GM03348 (cell line): ENCODE measurements around the gene SEC14L6.

Experiments
- DNase-seq: peaks from one replicate; pipeline ENCODE4 v3.0.0; 2012; ENCODE audit warnings: low spot score

SEC14L6 gene

DNA sequence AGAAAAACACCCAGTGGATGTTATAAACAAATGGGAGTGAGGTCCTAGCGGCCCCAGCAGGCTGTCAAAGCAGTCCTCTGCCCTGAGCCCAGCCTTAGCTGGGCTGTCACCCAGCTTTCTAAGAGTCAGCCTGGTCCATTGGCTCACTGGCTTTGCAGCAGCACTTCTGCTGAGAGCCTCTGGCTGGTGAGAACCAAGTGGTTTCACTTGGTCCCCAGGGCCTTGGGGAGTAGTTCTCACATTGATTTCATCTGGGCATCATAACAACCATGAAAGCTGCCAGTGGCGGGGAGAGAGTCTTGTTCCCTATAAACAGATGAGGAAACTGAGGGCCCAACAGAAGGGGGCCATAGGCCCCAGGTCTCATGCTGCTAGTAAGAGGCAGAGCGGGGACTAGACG lies 11.4 kb downstream of the SEC14L6 start:
- no peak for DNase-seq

DNA sequence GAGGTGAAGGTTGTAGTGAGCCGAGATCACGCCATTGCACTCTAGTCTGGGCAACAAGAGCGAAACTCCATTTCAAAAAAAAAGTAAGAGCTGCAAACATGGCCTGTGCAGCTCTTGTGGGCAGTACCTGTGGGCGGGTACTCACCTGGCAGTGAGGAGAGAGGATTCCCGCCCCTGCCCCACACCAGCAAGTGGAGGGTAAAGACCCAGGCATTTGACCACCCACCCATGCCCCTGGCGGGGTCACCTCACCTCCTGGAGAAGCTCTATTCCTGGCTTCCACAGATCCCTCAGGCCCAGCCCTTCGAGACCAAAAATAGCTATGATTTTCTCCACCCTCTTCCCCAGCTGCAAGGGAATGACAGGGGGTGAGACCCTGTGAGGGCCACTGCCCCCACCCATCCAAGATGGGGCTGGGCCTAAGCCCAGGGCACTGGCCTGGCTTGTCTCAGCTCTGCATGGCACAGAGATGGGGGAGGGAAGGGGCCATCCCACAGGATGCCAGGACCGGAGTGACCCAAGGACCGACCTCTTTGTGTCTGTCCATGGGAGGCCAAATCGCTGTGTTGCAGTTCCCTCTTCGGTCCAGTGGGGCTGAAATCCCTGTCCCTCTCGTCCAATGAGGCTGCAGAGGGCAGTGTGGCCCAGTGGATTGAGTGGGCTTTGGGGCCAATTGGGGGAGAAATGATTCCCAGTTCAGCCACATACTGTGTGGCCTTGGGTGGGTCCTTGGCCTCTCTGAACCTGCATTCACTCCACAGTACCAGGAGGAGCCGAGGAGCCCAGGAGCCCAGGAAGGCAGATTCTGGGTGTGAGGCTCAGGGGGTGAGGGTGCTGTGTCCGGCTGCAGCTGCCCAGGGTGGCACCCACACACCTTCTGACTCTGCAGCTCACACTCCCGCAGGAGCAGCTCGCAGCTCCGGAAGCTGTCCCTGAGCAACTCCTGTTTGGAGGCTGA lies 14.6 kb downstream of the SEC14L6 start:
- no peak for DNase-seq

DNA sequence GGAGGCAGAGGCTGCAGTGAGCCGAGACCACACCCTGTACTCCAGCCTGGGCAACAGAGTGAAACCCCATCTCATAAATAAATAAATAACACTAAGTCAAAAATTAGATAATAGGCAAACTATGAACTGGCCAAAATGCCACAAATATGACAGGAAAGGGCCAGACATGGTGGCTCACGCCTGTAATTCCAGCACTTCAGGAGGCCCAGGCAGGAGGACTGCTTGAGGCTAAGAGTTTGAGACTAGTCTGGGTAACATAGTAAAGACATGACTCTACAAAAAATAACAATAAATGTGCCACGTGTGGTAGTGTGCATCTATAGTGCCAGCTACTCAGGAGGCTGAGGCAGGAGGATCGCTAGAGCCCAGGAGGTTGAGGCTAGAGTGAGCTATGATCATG lies 19.9 kb downstream of the SEC14L6 start:
- no peak for DNase-seq

DNA sequence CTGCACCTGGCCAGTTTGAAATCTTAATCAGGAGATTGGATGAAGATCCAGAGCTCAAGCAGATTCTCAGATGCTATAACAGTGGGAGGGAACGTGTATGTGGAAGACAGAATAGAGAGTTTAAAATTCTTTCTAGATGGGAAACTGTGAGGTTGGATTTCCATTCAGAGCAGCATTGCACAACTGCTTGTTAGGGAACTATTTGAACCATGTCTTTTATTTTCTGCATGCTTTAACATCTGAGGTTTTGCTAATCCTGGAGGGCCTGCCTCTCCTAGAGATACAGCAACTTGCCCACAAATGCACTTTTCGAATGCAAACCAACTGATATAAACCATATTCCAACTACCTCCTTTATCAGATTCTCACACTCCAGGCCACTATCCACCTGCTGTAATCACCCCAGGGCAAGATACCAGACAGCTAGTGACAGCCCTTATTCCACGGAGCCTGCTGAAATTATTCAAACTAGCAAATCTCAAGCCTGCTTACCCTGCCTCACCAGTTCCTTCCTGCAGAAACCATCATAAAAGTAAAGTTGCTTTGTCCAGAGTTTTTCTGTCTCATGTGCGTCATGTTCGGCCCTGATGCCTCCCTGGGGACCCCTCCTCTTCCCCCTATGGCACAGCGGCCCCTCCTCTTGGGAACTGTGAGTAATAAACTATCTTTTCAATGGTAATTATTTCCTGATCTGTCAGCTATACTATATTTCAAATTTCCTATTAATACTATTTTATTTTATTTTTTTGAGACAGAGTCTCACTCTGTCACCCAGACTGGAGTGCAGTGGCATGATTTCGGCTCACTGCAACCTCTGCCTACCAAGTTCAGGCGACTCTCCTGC lies 22.7 kb downstream of the SEC14L6 start:
- DNase-seq, result no peak

DNA sequence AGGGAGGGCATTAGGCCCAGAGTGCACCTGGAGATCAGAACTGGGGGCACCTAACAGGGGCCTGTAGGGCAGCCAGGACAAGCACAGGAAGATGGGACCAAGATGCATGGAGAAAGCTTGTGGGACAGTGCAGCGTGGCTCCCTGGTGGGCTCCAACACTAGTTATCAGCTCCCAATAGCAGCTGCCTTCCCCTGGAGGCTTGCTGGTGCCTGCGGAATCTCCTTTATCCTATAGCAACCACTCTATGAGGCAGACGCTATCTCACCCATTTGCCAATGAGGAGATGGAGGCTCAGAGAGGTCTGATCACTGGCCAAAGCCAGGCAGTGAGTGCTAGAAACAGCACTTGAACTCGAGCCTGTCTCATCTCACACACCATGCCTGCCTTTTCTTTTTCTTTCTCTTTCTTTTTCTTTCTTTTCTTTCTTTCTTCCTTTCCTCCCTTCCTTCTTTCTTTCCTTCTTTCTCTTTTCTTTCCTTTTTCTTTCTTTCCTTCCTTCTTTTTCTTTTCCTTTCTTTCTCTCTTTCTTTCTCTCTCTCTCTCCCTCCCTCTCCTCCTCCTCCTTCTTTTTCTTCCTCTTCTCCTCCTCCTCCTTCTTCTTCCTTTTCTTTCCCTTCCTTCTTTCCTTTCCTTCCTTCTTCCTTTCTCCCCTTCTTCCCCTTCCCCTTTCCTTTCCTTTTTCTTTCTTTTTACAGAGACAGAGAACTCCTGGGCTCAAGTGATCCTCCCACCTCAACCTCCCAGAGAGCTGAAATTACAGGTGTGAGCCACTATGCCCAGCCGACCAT lies 25.0 kb downstream of the SEC14L6 start:
- DNase-seq, result no peak

DNA sequence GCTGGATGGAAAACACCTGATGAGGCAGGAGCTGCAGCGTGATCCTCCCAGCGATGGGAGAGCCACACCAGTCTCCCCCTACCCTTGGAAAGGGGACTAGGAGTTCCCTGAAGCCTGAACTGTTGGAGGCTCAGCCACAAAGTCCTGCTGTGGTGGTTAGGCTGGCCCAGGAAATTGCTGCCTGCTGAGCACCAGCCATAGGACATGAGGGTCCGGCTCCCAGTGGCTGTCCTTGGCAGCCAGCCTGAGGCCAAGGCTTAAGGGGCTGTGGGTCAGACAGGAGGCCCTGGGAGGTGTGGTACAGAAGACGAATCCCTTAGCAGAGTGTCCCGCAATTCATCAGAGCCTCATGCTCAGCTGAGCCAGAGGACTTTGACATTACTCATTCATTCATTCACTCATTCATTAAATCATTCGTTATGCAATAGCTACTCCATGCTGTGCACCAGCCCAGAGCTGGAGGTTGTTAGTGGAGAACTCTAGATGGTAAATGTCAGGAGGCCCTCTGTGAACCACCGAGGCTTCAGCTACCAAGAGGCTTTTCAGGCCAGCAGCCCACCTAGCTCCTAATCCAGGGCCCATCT lies 26.6 kb downstream of the SEC14L6 start:
- no peak for DNase-seq

DNA sequence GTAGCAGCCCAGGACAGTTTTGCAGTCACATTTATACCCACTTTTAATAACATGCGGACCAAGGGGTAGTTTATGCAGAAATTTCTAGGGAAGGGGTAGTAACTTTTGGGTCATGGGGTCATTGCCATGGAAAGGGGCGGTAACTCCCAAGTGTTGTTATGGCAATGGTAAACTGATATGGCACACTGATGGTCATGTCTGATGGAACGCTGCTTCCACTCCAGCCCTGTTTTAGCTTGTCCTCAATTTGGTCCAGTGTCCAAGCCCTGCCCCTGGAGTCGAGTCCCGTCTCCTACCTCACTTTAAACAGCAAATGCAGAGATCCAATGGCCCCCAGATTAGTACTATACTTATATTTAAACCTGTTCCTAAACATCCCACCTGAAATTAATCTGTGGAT lies 29.8 kb downstream of the SEC14L6 start:
- DNase-seq, result no peak

DNA sequence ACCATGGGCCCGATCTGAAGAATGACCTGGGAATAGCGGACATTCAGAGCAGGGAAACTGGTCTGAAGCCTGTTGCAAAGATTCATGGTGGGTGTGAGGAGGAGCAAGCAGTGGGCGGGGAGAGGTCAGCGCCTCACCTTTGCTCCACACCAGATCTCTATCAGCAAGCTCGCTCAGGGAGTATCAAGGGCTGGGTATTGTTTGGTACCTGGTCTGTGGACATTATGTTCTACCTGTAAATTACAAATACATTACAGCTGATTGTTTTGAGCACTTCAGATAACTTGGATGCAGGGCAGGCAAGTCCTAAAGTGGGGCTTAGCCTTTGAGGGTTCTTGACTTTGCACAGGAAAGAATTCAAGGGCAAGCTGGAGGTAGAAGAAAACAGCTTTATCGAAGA lies 30.3 kb downstream of the SEC14L6 start:
- no peak for DNase-seq

DNA sequence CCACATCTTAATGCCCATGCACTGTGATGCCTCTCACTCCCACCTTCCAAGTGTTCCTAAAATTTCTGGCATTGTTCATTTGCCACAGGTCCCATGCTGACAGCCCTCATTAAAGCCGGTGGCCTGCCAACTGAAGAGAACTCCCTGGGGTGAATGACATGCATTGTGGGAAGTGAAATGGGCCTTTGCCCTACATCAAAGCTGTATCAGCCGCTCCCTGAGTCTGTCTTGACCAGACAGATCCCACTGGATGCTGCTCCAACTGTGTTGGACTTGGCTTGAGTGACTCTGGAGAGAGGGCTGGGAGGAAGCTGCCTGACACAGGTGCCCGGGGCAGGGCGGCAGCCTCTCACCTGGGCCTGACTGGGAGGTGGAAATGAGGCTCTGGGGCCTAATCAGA lies 32.3 kb downstream of the SEC14L6 start:
- DNase-seq, result no peak

DNA sequence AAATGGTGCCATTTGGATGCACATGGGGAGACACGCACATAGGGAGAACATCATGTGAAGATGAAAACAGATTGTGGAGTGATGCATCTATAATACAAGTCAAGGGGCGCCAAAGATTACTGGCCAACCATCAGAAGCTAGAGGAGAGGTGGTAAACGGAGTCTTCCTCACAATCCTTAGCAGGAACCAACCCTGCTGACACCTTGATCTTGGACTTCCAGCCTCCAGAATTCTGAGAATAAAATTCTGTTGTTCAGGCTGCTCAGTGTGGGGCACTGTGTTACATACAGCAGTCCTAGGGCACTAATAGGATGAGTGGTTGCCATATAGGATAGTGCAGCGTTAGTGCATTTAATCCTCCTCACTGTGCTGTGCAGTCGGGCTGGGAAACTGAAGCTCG lies 33.1 kb downstream of the SEC14L6 start:
- no peak for DNase-seq

DNA sequence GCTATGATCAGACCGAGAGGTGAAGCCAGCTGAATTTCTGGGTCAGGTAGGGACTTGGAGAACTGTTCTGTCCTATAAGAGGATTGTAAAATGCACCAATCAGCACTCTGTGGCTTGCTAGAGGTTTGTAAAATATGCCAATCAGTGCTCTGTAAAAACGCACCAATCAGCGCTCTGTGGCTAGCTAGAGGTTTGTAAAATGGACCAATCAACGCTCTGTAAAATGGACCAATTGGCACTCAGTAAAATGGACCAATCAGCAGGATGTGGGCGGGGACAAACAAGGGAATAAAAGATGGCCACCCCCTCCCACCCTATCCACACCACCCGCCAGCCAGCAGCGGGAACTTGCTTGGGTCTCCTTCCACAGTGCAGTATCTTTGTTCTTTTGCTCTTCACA lies 34.6 kb downstream of the SEC14L6 start:
- no peak for DNase-seq

DNA sequence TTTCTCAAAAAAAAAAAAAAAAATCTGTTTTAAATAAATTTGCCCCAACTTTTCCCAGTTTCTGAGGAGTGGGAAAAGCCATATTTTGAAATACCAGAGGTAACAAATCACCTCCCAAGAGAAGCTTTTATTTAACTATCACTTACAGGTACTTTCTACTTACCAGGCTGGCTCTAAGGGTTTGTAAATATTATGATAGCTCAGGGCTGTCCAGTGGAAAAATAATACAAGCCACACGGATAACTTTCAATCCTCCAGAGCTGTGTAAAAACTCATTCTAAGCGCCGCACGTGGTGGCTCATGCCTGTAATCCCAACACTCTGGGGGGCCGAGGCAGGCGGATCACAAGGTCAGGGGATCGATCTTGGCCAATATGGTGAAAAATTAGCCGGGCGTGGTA lies 35.4 kb downstream of the SEC14L6 start:
- no peak for DNase-seq

DNA sequence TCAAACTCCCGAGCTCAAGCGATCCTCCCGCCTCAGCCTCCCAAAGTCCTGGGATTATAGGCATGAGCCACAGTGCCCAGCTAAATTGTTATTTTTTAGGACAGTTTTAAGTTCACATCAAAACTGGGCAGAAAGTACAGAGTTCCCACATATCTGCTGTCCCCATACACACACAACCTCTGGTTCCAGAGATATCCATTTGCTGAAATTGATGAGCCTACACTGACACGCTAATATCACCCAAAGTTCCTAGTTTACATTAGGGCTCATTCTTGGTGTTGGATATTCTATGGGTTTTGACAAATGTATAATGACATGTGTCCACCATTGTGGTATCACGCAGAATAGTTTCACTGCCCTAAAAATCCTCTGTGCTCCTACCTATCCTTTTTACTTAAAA lies 38.3 kb downstream of the SEC14L6 start:
- DNase-seq, result no peak

DNA sequence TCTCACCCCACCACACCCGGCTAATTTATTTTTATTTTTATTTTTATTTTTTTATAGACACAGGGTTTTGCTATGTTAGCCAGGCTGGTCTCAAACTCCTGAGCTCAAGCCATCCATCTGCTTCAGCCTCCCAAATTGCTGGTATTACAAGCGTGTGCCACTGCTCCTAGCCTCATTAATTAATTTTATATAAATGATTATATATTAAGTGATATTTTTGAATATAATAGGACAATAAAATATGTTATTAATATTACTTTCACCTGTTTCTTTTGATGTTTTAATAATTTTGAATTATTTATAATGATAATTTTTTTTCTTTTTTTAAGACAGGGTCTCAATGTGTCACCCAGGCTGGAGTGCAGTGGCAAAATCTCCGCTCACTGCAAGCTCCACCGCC lies 38.9 kb downstream of the SEC14L6 start:
- DNase-seq, result no peak

DNA sequence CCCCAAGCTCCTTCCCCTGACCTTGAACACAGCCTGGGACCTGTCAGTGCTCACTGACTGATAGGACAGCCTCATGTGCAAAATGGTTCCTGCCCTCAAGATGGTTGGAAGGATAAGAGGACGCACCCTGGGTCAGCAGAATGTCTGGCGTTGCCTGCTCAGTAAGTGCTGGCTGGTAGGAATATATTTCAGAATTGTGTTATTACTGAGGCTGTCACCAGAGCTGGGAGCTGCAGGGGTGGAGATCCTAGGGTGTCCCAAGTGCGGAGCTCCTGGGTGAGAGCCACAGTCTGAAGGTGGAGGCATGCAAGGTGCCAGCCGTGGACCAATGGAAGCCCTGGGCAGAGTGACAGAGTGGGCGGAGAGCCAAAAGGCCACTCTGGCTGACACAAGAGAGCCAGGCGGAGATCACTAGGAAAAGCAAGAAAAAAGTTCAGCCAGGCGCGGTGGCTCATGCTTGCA lies 40.0 kb downstream of the SEC14L6 start:
- no peak for DNase-seq

DNA sequence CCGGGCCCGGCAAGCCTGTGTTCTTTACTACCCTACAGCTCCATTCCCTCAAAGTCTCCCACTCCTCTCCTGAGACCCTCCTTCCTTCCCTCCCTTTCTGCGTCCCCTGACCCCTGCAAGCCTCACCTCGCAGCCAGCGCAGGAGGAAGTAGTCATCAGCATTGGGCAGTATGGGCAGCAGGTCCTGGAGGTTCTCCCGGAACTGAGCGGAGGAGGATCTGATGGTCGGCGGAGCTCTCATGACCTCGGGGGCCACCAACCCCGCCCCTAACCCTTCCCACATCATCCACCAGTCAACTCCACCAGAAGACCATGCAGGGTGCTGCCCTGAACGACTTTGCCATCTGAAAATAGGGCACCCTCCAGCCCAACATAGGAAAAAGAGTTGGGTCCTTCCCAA lies 43.0 kb downstream of the SEC14L6 start:
- no peak for DNase-seq

DNA sequence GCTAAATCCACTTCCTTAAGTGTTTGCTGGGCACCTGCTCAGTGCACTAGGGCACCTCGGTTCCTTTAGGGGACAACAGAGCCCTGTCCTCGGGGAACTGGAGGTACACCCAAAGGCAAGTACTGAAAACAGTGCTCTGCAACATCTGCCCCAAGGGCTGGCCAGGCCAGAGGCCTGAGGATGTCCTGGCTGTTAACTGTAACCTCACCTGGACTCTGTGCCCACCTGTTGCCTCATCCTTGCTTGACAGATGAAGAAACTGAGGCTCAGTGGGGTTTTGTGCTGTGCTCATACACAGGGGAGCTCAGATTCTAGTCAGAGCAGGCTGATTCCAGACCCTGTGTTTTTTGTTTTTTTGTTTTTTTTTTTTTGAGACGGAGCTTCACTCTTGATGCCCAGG lies 43.6 kb downstream of the SEC14L6 start:
- DNase-seq, result no peak

DNA sequence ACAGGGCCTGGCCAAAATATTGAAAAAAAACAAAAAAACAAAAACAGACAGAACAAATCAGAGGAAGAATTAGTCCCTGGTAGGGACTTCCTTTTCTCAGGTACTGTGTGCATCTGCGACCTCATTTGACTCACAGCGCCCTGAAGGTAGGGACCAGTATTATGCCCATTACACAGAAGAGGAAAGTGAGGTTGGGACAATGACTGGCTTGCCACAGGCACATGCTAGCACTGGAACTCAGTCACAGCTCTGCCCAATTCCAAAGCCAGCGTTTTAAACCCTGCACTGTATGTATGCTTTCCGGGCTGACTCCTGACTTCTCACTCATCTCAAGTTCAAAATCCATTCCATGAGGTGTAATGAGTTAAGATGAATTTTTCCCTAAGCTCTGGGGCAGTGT lies 44.4 kb downstream of the SEC14L6 start:
- no peak for DNase-seq

DNA sequence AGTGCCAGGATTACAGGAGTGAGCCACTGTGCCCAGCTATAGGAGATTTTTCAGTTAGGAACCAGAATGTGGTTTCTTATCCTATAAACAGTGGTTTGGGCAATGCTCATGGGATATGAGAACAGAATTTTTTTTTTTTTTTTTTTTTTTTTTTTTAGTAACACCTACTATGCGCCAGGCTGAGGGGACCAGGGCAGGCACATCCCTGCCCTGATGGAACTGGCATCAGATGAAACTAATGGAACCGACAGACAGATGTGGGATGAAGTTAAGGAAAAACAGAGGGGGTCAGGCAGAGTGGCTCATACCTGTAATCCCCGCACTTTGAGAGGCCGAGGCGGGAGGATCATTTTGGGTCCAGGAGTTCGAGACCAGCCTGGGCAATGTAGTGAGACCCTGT lies 45.9 kb downstream of the SEC14L6 start:
- DNase-seq, result no peak

DNA sequence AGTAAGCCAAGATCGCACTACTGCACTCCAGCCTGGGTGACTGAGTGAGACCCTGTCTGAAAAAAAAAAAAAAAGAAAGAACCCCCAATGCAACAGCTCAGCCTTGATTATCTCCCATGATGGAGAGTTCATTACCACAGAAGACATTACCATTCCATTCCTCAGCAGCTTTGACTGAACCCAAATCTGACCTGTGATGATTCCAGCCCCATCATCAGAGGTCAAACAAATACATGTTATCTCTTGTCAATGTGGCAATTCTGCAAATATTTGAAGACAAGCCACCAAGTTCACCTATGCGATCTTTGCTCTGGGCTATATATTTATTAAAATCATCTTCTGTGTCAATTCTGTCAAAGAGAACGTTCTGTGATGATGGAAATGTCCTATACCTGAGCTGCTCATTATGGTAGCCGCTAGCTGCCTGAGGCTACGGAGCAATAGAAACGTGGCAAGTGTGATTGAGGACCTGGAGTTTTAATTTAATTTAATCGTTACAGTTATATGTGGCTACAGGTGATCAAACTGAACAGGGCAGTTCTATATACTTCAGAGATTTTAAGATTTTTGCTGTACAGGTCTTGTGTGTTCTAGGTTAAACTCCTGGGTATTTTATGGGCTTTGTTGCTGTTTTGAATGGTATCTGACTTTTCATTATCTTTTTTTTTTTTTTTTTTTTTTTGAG lies 48.9 kb downstream of the SEC14L6 start:
- DNase-seq, result no peak

DNA sequence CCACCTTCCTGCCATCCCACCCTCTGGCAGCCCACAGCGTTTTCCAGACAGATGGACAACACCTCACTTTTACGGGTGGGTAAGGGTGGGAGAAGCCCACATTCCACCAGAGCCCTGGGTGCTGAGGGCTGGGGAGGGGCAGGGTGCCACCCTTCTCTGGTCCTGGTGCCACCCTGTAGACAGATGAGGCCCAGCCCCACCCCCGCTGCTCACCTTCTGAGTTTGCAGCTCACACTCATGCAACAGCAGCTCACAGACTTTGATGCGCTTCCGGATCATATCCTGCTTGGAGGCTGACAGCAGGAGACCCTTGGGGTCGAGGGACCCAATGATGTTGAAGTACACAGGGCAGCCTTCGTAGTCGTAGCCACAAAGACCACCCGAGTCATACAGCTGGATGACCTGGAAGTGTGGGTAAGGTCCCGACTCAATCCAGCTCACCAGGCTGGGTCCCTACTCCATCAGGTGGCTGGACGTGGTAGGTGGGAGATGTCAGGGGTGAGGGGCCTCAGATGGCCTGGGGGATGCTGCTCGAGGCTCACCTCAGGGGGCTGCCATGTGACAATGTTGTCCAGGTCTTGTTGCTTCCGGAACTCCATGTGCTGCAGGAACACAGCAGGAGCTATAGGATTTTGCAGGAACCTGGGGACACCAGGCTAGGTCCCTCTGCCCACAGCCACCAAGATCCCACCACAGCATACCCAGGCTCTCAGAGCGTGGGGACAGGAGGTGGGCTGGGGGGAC lies 51.3 kb downstream of the SEC14L6 start:
- DNase-seq, result no peak
